Activated CD8-positive, alpha-beta memory T cell treated with anti-CD3 and anti-CD28 coated beads for 36 hours (primary cell): ENCODE results near the gene MACC1. TPM values are rescaled to one million over a fixed set of nuclear protein-coding genes. Genes with fewer than 3 reads are reported as not detected.
"Not testable (repeated sequence)": the region's sequence is repeated elsewhere in the genome, so short reads cannot be mapped to it uniquely, and the experiment has no call there.

Experiments
- CTCF ChIA-PET: fragments of 350-600 bp; sonication (Branson Sonifier 250); formaldehyde crosslinking; loops from one replicate; lab custom pipeline; 2021; ENCODE audit warnings: antibody characterized with exemption; lab: Charles Lee
- POLR2A ChIA-PET: fragments of 350-600 bp; sonication (Branson Sonifier 250); formaldehyde crosslinking; loops from one replicate; lab custom pipeline; 2021; ENCODE audit warnings: antibody characterized with exemption; lab: Charles Lee
- total RNA-seq, 2 experiments: library from RNA; stranded (reverse); gene quantifications; one replicate each; pipeline ENCODE4 v1.2.3, GENCODE V29; 2021

The MACC1 gene
- total RNA-seq, 2 experiments from 2014 or later, result 0.70 to 0.80 TPM

DNA sequence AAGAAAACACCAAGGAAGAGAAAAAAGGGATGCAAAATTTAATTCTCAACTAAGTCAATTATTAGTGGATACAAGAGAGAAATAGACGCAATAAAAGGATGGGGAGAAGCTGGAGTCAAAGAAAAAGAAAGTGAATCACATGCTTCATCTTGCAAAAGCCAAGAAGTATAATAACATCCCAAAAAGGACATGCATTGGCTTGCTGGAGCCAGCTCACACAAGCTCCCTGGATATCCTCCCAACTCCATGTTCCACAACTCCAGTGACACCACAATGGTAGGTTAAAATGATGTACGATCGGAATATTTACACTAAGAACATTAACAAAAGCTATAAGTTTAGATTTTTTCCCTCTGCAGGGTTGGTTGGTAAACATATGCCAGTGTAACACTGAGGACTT lies 72.4 kb downstream of the MACC1 start:
- ChIA-PET CTCF (no interaction called here), POLR2A (no interaction called here)

- POLR2A ChIA-PET, result no interaction called here
These were observed 75.5 kb downstream of the MACC1 start for GRCh38 chr7:20141666-20142065.

GRCh38 chr7:20141002-20141345 lies 76.2 kb downstream of the MACC1 start:
- ChIA-PET CTCF (no interaction called here), POLR2A (no interaction called here)

More at GRCh38 chr7:20141666-20142065, 75.5 kb downstream of the MACC1 start:
- CTCF ChIA-PET, result no interaction called here

- POLR2A ChIA-PET, result no interaction called here
- CTCF ChIA-PET, result no interaction called here
These were observed 76.7 kb downstream of the MACC1 start for GRCh38 chr7:20140291-20141001.

DNA sequence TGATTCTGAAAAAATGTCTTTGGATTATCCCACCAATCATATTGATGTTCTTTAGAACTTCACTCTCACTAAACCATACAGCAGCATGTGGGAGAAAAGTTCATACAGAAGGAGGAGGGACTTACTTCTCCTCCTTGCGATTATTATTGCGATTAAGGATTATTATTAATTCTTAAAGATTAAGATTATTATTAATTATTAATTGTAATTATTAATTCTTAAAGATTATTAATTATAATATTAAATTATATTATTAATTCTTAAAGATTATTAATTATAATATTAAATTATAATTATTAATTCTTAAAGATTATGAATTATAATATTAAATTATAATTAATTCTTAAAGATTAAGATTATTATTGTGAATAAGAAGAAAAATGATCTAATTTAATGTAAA lies 80.5 kb downstream of the MACC1 start:
- CTCF ChIA-PET, result no interaction called here
- POLR2A ChIA-PET, result no interaction called here

GRCh38 chr7:20133803-20134202 lies 83.4 kb downstream of the MACC1 start:
- ChIA-PET CTCF (no interaction called here), POLR2A (no interaction called here)

DNA sequence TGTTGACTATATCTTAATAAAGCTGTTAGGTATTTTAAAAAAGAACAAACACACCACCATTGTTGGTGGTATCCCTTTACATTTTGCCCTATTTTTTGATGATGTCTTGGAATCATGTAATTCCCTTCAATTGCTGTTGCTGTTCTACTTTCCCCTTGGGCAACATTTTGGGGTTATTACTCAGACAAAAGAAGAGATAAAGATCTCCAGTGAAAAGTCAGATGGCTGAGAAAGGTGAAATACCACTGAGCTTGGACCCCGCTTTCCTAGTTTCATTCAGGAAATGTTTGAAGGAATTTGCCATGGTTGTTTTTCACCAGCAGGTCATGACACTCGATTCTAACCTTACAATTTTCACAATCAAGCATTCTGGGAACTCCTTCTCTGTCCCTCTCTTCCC lies 84.6 kb downstream of the MACC1 start:
- ChIA-PET CTCF (no interaction called here), POLR2A (interaction anchor here (0.5 kb wide), 1 partner anchor 360 kb away, joined by 3 read pairs; no protein-coding TSS in a partner anchor)

DNA sequence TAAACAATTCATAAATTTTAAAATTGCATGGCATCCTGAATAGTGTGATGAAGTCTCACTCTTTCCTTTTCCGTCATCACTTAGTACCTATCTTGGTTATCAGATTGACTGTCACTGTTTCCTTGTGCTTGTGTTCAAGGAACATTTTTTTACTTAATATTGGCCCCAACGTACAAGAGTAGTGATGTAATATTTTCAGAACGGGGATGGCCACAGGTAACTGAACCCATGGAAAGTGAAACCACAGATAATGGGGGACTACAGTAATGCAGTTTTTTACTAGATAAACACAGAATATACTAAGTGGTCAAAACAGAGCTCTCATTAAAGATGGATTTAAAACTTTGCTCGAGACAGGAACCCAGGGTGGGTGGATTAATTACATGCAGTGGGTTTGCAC lies 85.4 kb downstream of the MACC1 start:
- CTCF ChIA-PET, result no interaction called here
- POLR2A ChIA-PET, result no interaction called here

DNA sequence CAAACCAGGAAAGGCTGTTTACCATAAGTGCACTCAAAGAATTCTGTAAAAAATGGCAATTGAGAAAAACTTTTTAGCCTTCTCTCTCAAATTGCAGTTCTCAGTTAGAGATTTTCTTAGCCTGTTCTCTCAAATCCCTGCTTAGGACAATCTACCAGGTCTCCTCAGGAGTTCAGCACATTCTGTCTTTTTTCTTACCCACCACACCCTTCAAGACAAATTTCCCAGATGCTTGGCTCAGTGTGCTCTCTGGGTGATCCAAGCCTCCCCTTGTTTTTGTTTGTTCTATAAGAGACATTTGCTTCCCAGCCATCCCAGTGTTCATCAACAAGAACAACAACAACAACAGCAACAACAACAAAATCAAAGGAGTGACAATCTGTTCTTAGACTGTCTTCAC lies 87.3 kb downstream of the MACC1 start:
- ChIA-PET CTCF (no interaction called here), POLR2A (no interaction called here)

GRCh38 chr7:20128001-20128400 lies 89.2 kb downstream of the MACC1 start:
- ChIA-PET POLR2A (no interaction called here), CTCF (no interaction called here)

- POLR2A ChIA-PET, CTCF ChIA-PET: not testable (repeated sequence)
These were observed 91.1 kb downstream of the MACC1 start for GRCh38 chr7:20126060-20126459.

- CTCF ChIA-PET, POLR2A ChIA-PET: not testable (repeated sequence)
These were observed 93.1 kb downstream of the MACC1 start for GRCh38 chr7:20124087-20124486.

DNA sequence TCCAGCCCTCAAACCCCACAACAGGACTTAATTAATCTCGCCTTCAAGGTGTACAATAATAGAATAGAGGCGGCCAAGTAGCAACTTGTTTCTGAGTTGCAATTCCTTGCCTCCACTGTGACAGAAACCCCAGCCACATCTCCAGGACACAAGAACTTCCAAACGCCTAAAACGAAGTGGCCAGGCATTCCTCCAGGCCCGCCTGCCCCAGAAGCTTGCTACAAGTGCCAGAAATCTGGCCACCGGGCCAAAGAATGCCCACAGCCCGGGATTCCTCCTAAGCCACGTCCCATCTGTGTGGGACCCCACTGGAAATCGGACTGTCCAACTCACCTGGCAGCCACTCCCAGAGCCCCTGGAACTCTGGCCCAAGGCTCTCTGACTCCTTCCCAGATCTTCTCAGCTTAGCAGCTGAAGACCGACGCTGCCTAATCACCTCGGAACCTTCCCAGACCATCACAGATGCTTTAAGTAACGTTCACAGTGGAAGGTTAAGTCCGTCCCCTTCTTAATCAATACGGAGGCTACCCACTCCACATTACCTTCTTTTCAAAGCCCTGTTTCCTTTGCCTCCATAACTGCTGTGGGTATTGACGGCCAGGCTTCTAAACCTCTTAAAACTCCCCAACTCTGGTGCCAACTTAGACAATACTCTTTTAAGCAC lies 94.4 kb downstream of the MACC1 start:
- CTCF ChIA-PET, POLR2A ChIA-PET: not testable (repeated sequence)

GRCh38 chr7:20122073-20122472 lies 95.1 kb downstream of the MACC1 start:
- CTCF ChIA-PET, result no interaction called here
- POLR2A ChIA-PET, result no interaction called here

GRCh38 chr7:20121404-20121803 lies 95.8 kb downstream of the MACC1 start:
- CTCF ChIA-PET, result no interaction called here
- POLR2A ChIA-PET, result no interaction called here

DNA sequence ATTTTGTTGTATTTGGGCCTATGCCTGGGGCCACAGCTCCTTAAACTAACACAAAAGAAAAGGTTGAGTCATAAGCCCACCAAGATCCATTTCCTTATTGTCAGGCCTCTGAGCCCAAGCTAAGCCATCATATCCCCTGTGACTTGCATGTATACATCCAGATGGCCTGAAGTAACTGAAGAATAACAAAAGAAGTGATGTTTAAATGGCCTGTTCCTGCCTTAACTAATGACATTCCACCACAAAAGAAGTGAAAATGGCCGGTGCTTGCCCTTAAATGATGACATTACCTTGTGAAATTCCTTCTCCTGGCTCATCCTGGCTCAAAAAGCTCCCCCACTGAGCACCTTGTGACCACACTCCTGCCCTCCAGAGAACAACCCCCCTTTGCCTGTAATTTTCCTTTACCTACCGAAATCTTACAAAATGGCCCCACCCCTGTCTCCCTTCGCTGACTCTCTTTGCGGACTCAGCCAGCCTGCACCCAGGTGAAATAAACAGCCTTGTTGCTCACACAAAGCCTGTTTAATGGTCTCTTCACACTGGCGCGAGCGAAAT lies 96.5 kb downstream of the MACC1 start:
- POLR2A ChIA-PET, CTCF ChIA-PET: not testable (repeated sequence)

DNA sequence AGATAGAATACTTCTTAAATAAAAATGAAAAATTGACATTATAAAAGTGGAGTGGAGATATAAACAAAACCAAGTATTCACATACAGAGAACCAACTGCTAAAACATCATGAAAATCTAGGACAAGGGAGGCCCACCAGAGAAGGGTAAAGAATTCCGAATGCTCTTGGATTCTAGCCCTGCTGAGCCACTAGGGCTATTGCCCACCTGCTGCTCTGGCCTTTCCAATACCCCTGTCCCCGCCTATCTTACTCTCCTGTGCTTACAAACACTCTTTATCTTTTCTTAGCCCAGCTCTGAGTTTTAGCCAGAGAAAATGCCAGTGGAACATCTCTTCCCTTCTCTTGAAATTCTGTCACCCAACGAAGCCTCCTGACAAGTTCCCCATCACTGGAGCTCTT lies 100.3 kb downstream of the MACC1 start:
- CTCF ChIA-PET, result no interaction called here

DNA sequence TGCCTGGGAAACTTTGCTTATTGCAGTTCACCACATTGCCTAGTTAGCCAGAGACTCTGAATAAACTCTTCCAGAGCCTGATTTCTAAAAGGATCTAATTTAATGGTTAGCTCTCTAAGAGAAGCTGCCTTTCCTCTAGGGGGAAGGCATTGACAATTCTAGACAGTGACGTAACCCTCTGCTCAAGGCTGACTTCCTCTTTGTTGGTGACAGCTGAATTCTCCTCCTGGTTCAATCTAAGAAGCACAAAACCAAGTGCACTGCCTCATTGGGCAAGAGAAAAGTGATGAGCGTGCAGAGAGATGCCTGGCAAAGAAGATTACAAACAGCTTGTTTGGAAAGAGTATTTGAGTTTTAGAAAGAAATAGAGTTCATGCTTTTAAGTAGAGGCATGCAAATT lies 102.7 kb downstream of the MACC1 start:
- ChIA-PET POLR2A (no interaction called here), CTCF (no interaction called here)

More for the DNA sequence above, 100.3 kb downstream of the MACC1 start:
- POLR2A ChIA-PET, result no interaction called here

DNA sequence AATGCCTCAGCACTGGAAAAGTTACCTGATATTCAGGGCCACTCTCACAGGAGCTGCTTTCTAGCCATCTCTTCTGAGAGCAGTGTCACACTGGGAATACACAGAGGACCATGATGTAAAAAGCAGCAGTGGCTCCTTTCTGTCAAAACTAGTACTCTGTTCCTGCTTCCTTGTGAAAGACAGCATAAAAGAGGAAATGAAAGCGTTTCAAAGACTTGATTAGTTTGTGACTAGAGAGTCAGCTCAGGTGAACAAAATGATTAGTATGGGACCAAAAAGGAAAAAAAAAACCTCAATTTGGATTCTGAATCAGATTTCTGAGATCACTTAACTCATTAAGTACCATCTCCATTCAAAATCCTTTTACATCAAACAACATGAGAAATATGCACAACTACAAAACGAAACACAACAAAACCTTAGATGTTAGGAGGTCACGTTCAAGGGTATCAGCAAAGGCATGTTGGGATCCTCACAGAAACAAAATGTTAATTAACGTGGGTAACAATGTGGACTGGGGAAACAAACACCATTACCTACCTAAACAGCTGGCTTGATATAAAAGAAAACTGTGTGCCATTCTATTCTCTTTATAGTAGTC lies 103.7 kb downstream of the MACC1 start:
- ChIA-PET POLR2A (no interaction called here), CTCF (no interaction called here)

GRCh38 chr7:20112696-20113095 lies 104.5 kb downstream of the MACC1 start:
- CTCF ChIA-PET, result no interaction called here
- POLR2A ChIA-PET, result no interaction called here
